Measurements from ENCODE around the gene PSG11. TPM values are rescaled to one million over a fixed set of nuclear protein-coding genes. Genes with fewer than 3 reads are reported as not detected.
"Not testable (repeated sequence)": the region's sequence is repeated elsewhere in the genome, so short reads cannot be mapped to it uniquely, and the experiment has no call there.

The PSG11 gene
- total RNA-seq, 1 donor from 2014 or later, result not detected

DNA sequence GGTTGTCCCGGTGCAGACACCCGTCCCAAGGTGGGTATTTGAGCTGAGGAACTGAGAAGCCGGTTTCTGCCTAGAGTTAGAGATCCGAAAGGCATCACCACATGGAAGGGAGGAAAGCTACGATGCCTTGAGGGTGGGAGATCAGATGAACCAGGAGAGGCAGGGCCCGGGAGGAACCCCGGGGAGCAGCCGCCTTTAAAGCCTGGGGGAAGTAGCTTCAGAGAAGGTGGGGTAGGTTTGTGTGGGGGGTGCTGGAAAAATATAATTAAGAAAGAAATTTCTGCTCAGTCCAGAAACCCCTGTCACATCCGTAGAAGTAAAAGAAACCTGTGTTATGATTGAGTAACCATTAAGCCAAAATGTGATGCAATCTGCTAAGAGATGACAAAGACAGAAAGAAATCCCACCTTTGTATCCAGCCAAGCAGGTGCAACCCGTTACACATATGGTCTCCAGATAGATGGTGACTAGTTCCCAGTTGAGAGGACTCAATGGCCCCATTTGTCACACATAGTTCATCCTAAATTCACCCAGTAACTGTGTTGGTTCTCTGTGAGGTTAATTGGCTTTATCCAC lies 34.2 kb downstream of the PSG11 start:
- DNase-seq (ENCODE audit: low spot score); H3K4me3 Mint-ChIP-seq (ENCODE audit: unreplicated experiment); H3K36me3 Mint-ChIP-seq (ENCODE audit: low read depth, unreplicated experiment); H3K27me3 Mint-ChIP-seq (ENCODE audit: unreplicated experiment); H3K4me1 Mint-ChIP-seq (ENCODE audit: unreplicated experiment); H3K9me3 Mint-ChIP-seq (ENCODE audit: unreplicated experiment); H3K27ac Mint-ChIP-seq (ENCODE audit: unreplicated experiment): not testable (repeated sequence)

DNA sequence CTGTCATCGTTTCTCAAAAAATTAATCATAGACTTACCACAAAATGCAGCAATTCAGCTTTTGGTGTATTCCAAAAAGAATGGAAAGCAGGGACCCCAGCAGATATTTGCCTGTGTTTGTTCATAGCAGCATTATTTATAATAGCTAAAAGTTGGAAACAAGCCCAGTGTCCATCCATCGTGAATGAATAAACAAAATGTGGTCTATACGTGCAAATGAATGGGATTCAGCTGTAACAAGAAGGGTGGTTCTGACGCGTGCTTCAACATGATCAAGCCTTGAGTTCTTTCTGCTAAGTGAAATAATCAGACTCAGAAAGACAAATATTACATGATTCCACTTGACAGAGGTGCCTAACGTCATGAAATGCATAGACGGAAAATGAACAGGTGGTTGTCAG lies 36.4 kb downstream of the PSG11 start:
- DNase-seq (ENCODE audit: low spot score), result no peak
- no peaks in the 10 kb centered on the region for H3K27me3 Mint-ChIP-seq (ENCODE audit: unreplicated experiment)
- H3K4me3 Mint-ChIP-seq (ENCODE audit: unreplicated experiment), result no peak overlapping the region
- H3K36me3 Mint-ChIP-seq (ENCODE audit: low read depth, unreplicated experiment), result no peaks in the 10 kb centered on the region
- no peaks in the 10 kb centered on the region for H3K4me1 Mint-ChIP-seq (ENCODE audit: unreplicated experiment)
- no peak overlapping the region for H3K27ac Mint-ChIP-seq (ENCODE audit: unreplicated experiment)
- TF ChIP-seq, protein P1, sequence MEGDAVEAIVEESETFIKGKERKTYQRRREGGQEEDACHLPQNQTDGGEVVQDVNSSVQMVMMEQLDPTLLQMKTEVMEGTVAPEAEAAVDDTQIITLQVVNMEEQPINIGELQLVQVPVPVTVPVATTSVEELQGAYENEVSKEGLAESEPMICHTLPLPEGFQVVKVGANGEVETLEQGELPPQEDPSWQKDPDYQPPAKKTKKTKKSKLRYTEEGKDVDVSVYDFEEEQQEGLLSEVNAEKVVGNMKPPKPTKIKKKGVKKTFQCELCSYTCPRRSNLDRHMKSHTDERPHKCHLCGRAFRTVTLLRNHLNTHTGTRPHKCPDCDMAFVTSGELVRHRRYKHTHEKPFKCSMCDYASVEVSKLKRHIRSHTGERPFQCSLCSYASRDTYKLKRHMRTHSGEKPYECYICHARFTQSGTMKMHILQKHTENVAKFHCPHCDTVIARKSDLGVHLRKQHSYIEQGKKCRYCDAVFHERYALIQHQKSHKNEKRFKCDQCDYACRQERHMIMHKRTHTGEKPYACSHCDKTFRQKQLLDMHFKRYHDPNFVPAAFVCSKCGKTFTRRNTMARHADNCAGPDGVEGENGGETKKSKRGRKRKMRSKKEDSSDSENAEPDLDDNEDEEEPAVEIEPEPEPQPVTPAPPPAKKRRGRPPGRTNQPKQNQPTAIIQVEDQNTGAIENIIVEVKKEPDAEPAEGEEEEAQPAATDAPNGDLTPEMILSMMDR (IDR thresholded peaks at IDR 0.05; ENCODE audit: unreplicated experiment), result no peak
- no peaks in the 10 kb centered on the region for H3K9me3 Mint-ChIP-seq (ENCODE audit: unreplicated experiment)

DNA sequence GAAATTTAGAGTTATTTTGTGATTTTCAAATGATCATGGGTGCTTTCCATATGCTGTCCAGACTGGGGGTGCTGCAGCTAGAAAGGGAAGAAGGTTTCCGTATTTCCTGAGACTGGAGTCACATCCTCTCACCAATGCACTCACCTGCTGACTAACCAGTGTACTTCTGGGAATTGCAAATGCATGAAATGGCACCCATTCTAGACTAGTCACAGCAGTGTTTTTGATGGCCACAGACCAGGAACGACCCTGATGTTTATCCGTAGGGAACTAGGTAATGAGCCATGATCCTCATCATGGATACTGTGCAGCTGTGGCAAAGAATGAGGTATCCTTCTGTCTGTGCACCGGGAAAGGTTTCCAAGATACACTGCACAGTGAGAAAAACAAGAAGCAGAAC lies 37.1 kb downstream of the PSG11 start:
- H3K36me3 Mint-ChIP-seq (ENCODE audit: low read depth, unreplicated experiment); H3K27me3 Mint-ChIP-seq (ENCODE audit: unreplicated experiment); H3K9me3 Mint-ChIP-seq (ENCODE audit: unreplicated experiment); H3K4me1 Mint-ChIP-seq (ENCODE audit: unreplicated experiment); H3K4me3 Mint-ChIP-seq (ENCODE audit: unreplicated experiment); DNase-seq (ENCODE audit: low spot score); H3K27ac Mint-ChIP-seq (ENCODE audit: unreplicated experiment): not testable (repeated sequence)

DNA sequence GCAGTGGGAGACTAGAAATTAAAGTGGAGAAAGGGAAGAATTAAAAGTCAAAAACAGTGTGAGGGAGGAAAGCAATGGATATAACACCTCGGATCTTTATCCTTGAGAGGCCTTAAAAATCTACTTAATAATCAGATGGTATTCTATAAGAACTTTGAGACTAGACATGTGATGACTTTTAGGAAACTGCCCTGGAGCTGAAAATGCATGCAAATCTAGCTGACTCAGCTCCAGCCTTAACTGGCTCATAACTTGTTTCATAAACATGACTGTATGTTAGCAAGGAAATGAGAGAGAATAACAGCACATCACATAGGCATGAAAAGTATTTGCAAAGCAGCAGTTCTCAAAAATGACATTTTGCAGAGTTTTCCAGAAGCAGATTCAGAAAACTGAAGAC lies 38.1 kb downstream of the PSG11 start:
- not testable (repeated sequence) for H3K27me3 Mint-ChIP-seq (ENCODE audit: unreplicated experiment); H3K9me3 Mint-ChIP-seq (ENCODE audit: unreplicated experiment); H3K4me3 Mint-ChIP-seq (ENCODE audit: unreplicated experiment); DNase-seq (ENCODE audit: low spot score); H3K4me1 Mint-ChIP-seq (ENCODE audit: unreplicated experiment); H3K27ac Mint-ChIP-seq (ENCODE audit: unreplicated experiment); H3K36me3 Mint-ChIP-seq (ENCODE audit: low read depth, unreplicated experiment)

DNA sequence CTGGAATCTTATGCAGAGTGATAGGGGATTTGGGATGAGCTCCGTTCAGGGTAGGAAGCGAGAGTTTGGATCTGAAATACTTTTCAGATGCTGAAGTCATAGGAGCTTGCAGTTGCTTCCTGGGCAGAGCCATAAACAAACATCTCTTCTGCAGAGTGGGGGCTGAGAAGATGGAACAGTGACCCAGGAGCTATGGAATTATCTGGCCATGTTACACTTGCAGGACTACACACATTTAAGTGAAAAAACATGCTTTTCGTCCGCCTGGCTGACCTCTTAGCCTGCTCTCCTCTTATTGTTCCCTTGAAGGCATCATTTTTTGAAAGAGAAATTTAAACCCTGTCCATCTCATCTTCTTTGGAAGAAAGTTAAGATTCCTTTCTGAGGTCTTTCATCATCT lies 40.7 kb downstream of the PSG11 start:
- no peak for DNase-seq (ENCODE audit: low spot score)
- Mint-ChIP-seq H3K4me1 (ENCODE audit: unreplicated experiment) (no peaks in the 10 kb centered on the region), H3K36me3 (ENCODE audit: low read depth, unreplicated experiment) (no peaks in the 10 kb centered on the region), H3K4me3 (ENCODE audit: unreplicated experiment) (no peak overlapping the region), H3K27me3 (ENCODE audit: unreplicated experiment) (no peaks in the 10 kb centered on the region), H3K27ac (ENCODE audit: unreplicated experiment) (no peak overlapping the region), H3K9me3 (ENCODE audit: unreplicated experiment) (no peaks in the 10 kb centered on the region)
- TF ChIP-seq, protein P1 (IDR thresholded peaks at IDR 0.05; ENCODE audit: unreplicated experiment), result no peak

DNA sequence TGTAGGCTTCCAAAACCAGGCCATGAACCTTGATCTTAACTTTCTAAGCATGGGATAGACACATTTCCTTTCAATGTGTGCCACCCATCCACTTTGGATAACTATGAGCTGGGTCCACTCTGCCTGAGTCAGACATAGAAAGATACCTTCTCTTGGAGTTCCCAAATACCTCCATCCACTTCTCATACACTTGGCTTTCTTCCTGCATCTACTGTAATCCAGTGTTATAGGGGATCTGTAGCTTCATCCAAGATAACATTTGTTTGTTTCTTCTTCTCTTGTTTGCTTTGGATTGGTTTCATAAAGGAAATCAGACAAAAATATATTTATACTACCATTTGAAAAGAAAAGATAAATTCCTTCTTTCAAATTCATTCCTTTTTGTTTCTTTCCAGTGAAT lies 44.2 kb downstream of the PSG11 start:
- not testable (repeated sequence) for H3K4me1 Mint-ChIP-seq (ENCODE audit: unreplicated experiment); H3K27ac Mint-ChIP-seq (ENCODE audit: unreplicated experiment); H3K4me3 Mint-ChIP-seq (ENCODE audit: unreplicated experiment); H3K36me3 Mint-ChIP-seq (ENCODE audit: low read depth, unreplicated experiment); H3K9me3 Mint-ChIP-seq (ENCODE audit: unreplicated experiment); H3K27me3 Mint-ChIP-seq (ENCODE audit: unreplicated experiment); DNase-seq (ENCODE audit: low spot score)

DNA sequence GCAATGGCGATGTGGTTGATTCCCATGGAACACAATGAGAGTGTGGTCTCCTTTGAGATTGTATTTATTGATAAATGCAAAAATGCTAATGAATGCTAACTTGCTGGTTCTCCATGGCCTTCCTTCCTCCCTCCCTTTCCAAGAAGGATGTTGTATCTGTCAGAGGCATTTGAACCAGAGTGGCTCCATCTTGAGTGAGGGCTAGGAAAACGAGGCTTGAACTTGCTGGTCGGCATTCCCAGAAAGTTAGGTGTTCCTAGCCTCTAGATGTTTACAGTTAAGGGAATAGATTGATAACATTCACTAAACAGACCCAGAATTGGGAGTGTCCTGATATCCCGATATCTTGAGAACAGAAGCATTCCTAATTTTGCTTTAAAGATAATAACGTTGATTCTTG lies 54.8 kb downstream of the PSG11 start:
- not testable (repeated sequence) for H3K4me1 Mint-ChIP-seq (ENCODE audit: unreplicated experiment); H3K36me3 Mint-ChIP-seq (ENCODE audit: low read depth, unreplicated experiment); DNase-seq (ENCODE audit: low spot score); H3K4me3 Mint-ChIP-seq (ENCODE audit: unreplicated experiment); H3K27me3 Mint-ChIP-seq (ENCODE audit: unreplicated experiment); H3K9me3 Mint-ChIP-seq (ENCODE audit: unreplicated experiment); H3K27ac Mint-ChIP-seq (ENCODE audit: unreplicated experiment)

Measured in endothelial cell (in vitro differentiated cells).